ENCODE results near the gene TUBB1. TPM values are rescaled to one million over a fixed set of nuclear protein-coding genes. Genes with fewer than 3 reads are reported as not detected.
"Not testable (repeated sequence)": the region's sequence is repeated elsewhere in the genome, so short reads cannot be mapped to it uniquely, and the experiment has no call there.

Gene TUBB1
- total RNA-seq, 1 experiment from 2014 or later = not detected

DNA sequence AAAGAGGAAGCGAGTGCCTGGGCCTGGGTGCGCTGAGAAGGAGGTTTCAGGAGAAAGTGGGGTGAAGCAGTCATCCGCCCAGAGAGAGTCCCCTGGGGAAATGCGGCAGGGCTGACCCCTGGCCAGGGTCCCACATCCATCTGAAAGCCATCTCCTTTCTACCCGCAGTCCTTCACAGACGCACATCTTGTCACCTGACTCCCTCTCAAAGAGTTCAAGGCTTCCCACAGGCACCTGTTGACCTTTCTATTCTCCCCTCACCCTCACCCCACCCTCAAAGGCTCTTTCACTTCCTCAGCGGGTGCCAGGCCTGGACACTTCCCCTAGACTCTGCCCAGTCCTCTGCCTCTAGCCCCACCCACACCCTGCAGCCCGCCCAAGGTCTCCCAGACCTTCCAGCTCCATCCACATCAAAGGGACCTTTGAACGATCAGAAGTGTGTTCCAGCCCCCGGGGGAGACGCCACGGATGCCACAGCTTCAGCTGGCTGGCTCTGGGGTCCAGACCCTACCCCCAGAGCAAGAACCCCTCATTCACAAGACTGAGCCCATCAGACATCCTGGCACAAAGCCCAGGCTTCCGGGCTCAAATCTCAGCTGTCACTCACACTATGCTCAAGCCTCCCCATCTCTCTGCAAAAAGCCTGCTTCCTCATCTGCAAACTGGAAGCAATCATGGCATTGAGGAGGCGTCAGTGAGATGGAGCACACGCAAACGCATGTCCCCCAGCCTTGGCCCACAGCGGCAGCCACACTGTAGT is 14.3 kb upstream of the TUBB1 start:
- DNase-seq (ENCODE audit: extremely low read depth, low read depth) = no peak

DNA sequence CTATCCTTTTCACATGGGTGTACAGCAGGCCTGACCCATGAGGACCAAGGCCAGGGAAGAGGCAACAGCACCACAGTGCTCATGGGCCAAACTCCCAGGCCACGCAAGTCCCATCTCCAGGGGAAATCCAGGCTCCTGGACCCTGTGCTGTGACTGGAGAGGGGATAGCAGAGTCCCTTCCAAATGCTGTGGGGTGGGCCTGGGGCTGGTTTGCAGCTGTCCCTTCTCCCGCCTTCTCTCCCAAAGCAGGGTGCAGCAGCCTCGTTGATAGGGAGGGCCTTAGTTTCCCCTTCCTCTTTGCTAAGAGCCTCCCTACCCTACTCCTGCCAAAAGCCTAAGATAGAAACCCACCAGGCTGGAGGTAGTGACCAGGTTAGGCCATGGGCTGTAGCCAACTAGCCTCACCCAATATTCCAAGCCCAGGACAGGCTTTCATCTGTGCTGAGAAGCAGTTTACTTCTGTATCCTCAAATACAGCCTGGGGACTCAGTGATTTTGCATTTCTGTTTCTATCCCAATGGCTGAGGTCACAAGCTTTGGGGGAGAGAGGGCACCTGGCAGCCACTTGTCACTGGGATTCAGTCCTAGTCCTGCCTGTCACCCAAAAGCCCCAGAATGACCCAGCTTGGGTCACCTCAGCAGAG is 13.6 kb upstream of the TUBB1 start:
- no peak for DNase-seq (ENCODE audit: extremely low read depth, low read depth)

DNA sequence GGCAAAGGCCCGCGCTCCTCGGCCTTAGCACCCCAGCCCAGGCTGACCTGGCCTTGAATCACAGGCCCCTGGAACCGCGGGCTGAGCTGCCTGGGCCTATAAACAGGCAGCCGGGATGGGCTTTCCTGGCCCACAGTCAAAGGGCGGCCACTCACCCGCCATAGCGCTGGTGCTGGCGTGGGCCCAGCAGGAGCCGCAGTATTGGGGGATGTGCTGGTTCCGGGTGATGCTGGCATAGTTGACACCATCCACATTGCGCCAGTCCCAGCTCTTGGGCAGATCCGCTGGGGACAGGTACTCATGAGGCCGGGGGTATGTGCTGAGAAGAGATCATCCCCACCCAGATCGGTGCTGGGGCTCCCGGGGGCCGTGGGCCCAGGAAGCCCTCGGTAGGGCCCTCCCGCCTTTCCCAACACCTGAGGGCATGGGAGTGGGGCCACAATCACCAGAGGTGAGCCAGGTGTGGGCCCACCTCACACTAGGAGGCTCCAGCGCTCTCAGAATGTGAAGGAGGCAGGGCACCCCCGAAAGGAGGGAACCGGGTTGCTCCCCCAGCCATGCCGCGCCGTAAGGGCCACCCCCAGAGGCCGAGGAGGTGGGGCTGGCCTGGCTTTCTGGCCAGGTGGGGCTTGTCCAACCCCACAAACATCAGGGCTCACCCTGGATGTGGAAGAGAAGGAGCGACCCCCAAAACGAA is 12.9 kb upstream of the TUBB1 start:
- DNase-seq (ENCODE audit: extremely low read depth, low read depth) = no peak

DNA sequence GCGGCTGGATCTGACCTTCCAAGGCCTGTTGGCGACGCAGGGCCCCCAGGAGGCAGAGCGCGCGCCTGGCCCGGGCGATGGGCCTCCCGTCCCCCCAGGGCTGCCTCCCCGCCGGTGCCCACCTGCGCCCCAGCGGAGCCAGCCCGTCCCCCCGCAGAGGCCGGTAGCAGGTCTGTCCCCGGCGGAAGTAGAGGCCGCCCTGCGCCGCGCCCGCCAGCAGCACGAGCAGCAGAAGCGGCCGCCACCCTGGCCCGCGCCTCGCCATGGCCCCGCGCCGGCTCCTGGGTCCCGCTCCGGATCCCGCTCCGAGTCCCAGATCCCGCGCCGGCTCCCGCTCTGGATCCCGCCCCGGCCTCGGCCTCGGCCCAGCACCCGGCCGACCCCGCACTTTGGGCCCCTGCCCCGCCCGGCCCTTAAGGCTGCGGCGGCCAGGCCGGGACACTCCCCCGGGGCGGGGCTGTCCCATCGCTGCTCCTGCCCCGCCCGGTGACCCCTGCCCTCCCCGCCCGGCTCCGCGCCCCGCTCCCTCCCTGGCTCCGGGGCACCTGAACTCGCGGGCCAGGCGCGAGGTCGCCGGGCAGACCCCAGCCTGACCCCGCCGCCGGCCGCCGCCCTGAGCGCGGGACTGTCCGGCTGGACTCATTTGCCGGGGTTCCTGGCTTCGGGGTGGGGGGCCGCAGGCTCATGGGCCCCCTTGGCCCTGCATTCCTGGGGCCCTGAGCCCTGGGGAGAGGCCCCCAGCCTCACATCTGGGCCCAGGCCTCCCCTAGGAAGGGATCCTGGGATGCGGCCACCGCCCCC is 12.2 kb upstream of the TUBB1 start, which contains the start of gene CTSZ:
TSS of gene CTSZ (minus strand) at position 391 of the 801 bp plus-strand sequence. CDS start at position 265, 126 bp downstream.
- peak; percentile 38 for DNase-seq (ENCODE audit: extremely low read depth, low read depth)

DNA sequence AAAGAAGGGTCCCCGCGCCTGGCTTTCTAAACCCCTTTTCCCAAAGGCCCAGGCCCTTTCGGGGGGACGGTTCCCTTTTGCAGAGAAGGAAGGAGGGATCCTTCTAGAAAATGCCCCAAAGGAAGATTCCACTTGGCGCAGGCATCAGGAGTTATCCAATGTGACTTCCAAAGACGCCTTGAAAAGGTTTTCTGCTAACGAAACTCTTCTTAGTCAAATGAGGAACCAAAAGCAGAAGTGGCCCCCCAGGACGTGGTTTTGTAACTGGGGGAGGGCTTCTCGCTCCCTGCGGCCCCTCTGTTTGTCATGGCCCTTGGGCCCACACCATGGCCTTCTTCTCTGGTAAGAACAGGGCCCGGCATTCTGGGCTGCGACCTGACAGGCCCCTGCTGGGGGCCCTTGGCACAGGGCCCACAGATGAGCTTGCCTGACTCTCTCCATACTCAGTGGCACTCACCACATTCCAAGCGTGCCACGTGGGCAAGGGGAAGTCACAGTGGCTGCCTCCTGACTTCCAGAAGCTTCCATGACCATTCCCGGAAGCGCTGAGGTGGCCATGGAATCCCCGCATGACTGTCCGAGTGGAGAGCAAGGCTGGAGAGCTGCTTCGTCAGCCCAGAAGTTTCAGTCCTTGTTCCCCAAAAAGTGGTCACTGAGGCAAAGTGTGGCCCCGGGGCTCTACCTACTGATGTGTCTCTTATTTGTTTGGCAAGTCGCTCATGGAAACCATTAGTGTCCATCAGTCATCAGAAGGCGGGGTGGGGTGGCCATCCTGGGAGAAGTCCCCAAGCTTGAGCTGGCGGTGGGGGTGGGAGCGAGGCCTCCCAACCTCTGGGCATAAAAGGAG is 11.3 kb upstream of the TUBB1 start:
- no peak for DNase-seq (ENCODE audit: extremely low read depth, low read depth)

DNA sequence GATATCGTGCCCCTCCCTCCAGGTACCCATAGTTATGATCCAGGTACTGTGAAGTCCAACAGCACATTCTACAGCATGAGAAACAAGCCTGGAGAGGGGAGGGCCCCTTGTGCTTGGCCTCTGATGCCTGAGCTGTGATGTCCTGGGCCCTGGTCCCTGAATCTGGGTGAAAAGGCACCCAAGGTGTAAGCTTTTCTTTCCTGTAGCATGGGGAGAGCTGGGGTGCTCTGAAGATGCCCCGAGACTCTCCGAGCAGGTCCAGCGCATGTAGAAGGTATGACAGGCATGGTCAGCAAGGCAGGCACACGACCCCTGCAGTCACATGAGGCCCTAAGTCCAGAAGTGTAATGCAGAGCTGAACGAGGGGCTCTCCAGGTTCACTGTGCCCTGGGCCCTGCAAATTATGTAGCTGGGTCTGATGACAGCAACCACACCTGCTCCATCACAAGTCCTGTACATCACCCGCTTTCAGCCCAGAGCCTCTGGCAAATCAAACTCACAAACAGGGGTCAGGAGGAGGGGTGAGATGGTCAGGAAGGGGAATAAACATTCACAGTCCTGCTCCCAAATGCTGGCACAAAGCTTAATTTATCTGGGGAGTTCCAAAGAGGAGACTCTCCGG is 10.4 kb upstream of the TUBB1 start:
- DNase-seq (ENCODE audit: extremely low read depth, low read depth) = no peak

DNA sequence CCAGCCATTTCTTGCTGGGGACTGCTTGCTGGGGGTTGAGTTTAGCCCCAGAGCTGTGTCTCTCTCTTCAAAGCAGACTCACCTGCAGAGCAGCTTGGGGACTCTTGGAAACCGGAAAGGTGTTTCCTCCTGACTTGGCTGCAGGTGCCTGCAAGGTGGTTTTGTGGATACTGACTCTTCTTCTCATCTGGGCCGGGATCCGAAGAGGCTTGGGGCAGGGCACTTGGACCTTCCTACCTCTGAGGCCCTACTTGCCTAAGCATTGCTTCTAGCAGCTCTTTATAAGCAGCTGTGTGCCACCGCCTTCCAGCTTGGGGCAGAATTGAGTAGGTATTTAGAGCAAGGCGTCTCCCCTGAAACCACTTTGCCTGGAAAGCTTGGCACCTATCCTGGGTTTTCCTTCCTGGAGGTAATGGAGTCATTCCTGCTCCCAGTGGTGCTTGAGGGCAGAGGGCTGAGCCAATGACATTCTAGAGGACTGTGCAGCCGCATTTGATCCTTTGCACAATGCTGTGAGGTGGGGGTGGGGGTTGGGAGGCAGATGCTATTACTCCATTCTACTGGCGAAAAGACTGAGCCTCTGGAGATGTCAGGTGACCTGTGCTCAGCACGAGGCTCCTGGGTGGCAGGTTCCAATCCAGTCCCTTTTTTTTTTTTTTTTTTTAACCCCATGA is 8.8 kb upstream of the TUBB1 start:
- no peak for DNase-seq (ENCODE audit: extremely low read depth, low read depth)

DNA sequence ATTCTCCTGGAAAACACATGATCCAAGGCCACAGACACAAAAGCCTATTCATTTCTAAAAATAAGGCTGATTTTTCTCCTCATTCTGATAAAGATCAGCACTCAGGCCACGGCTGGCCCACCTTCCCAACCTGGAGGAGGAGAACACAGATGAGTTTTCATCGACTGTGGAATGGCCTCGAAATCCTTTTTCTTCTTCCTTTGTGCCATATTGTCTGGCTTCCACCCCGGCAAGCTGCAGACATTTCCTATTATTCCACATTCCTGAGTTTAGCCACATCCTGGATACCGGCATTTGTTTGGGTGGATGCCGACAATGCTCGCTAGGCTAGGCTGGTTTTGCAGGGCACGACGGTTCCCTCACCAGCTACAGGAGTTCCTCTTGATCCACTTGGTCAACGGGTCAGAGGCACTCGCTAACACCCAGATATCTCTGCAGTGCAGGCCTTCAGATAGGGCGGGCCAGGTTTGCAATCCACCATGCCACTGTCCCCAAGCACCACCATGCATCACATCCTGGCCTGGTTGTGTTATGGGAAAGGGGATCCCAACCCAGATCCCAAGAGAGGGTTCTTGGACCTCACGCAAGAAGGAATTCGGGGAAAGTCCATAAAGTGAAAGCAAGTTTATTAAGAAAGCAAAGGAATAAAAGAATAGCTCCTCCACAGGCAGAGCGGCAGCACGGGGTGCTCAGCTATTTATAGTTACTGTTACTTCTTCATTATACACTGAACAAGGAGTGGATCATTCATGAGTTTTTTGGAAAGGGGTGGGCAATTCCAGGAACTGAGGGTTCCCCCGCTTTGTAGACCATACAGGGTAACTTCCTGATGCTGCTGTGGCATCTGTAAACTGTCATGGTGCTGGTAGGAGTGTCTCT is 8.0 kb upstream of the TUBB1 start:
- DNase-seq (ENCODE audit: extremely low read depth, low read depth) = no peak

DNA sequence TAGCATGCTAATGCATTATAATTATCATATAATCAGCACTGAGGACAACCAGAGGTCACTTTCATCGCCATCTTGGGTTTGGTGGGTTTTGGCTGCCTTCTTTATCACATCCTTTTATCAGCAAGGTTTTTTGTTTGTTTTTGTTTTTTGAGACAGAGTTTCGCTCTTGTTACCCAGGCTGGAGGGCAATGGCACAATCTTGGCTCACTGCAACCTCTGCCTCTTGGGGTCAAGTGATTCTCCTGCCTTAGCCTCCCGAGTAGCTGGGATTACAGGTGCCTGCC is 7.4 kb upstream of the TUBB1 start:
- not testable (repeated sequence) for DNase-seq (ENCODE audit: extremely low read depth, low read depth)

DNA sequence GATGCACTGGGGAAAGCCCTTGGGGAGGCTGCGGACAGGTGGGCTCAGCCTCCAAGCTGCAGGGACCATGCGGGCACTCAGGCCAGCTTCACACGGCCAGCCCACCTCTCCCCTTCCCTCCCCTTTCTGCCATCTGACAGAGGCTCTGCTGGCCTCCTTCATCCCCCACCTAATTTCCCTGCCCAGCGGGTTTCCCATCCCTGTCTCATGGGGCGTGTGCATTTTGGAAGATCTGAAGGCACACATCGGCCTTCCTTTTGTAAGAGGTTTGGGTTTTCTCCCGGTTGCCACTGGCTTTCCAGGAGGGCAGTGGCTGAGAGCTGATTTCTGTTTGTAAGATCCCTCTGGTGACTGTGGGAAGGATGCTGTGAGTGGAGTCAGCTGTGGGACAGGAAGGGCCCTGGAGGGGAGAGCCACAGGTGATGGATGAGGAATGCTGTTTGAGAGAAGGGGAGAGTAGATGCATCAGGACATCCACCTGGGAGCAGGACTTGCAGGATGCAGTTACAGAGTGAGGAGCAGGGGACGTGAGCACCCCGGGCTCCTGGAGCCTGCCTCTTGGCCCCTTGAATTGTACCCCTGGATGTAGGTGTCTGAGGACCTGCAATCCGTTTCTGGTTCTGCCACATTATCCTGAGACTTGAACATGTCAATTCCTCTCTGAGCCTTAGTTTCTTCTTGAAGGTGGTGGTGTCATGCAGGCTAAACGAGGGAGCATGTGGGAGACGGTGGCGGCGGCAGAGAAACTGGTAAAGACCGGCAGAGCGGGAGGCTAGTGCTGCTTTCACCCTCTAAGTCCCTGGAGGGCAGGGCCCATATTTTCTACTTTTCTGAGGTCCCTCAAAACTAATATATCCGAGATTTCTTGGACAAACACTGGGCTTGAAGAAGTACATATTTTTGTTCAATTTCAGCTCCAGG is 5.9 kb upstream of the TUBB1 start:
- DNase-seq (ENCODE audit: extremely low read depth, low read depth) = no peak

DNA sequence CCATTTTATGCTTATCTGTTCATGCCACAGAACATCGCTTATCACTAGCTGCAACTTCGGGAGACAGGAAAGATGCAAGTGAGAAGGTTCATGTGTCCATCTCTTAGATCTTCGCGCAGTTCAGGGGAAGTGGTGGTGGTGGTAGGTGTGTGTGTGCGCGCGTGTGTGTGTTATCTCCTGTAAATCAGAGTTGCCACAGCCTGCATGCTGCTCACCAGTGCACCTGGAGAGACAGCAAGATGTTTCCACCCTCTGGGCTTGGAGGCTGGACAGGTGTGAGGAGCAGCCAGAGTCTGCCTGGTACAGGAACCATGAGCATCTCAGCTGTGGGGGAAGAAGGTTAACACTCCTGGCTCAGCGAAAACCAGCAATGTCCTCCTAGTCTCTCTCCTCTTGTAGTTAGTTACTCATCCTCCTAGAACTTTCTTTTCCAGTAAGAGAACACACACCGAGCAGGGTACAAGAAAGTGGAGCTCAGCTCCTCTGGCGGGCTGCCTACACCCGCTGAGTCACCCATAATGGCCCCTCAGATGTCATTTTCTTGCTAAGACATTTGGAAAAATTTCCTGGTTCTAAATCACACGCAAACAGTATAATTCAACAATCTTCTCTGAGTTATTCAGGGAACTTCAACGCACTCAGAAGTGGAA is 5.1 kb upstream of the TUBB1 start:
- DNase-seq (ENCODE audit: extremely low read depth, low read depth) = no peak

DNA sequence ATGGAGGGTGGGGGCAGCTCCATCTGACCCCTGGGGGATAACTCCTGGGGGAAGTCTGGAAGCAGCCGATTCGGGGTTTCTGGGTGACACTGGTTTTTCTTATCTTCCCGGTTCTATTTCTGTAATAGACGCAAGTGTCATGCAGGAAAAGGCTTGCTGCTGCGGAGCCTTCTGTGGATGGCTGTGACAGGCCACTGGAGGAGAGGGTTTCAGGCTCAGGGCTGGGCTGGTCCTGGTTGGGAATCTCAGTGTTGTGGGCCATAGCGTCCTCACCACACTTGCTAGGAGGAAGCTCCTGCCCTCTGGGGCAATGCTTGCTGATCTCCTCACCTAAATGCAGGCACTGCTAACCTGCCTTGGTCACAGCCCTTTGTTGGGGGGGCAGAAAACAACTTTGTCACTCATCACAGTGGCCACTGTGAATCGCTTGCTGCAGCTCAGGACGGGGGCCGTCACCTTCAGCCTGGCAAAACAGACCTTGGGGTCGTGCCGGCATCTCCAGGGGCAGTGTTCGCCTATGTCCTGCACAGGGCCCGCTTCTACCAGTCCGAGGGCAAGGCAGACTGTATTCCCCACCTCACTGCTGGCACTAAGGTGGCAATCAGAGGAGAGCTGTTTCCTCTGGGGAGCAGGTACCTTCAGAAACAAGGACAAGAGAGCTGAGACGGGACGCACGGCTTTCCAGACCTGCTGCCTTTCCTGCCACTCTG is 4.4 kb upstream of the TUBB1 start:
- DNase-seq (ENCODE audit: extremely low read depth, low read depth) = no peak

DNA sequence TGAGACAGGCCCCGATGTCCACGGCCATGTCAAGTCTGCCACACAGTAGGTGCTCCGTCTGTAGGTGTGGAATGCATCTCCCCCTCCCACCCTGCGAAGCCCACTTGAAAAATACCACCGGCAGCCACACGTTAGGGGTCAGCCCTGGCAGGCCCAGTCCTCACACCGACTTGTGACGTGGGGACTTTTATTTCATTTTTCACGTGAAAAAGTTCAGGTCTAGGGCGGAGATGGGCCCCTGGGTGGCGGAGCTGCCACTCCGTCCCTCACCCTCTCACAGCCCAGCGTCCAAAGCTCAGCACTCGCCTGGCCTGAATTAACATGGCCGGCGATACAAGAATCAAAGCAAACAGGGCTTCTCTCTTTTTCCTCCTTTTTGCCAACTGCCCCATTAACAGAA is 3.8 kb upstream of the TUBB1 start:
- no peak for DNase-seq (ENCODE audit: extremely low read depth, low read depth)

DNA sequence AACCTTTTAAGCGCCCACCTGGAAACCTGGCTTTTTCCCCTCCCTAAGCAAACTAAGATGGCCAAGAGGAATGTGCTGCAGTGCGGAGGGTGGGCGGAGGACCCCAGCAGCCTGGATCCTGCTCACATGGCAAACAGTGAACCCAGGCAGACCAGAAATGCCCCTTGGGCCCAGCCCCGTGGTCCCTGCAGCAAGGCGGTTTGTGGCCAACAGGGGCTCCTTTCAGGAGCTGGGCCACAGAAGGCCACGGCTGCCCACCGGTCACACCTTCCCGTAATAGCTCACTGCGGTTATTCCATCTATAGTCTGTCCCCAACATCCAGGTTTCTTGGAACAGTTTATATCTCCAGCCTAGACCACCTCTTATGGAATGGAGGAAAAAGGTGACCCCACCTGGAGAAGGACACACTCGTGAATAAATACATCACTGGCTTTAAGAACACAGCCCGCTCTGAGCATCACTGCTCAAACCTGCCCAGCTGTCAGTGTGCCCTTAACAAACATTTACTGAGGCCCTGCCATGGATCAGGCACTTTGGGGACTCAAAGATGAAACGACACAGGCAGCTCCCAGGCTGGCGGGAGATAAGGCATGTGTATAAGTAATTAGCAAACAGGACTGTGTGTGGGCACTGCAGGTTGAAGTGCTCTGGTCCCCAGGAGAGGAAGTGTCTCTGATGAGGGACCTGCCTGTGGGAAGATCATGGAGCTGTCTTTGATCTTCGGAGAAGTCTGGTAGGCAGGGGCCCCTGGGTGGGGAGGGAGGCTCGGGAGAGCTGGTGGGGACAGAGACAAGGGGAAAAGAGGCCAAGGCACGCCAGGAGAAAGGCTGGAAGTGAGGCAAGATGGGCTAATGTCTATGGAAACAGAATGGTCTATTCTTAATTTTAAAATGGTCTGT is 3.2 kb upstream of the TUBB1 start:
- no peak for DNase-seq (ENCODE audit: extremely low read depth, low read depth)
